GM12892 (cell line): ENCODE results near the gene TMEM94.

Experiments used
- DNase-seq: peaks from one replicate; pipeline ENCODE4 v3.0.0; 2011; ENCODE audit not compliant: insufficient read length
- FAIRE-seq: peaks from 2 replicates; lab custom pipeline; 2011; peaks lifted over from hg19 to GRCh38; lab: Jason Lieb, UNC
- POLR2A ChIP-seq: IDR thresholded peaks from 2 replicates; pipeline ENCODE4 v1.6.1; 2011; ENCODE audit warnings: low read depth, low read length, control low read depth
- POLR2AphosphoS5 ChIP-seq: IDR thresholded peaks from 2 replicates; pipeline ENCODE4 v1.6.1; 2011; ENCODE audit warnings: low read depth, low read length, control low read depth
- TAF1 ChIP-seq: IDR thresholded peaks from 2 replicates; pipeline ENCODE4 v1.6.1; 2011; ENCODE audit warnings: low read depth, mild to moderate bottlenecking, control low read depth, low read length, borderline replicate concordance

The TMEM94 gene

DNA sequence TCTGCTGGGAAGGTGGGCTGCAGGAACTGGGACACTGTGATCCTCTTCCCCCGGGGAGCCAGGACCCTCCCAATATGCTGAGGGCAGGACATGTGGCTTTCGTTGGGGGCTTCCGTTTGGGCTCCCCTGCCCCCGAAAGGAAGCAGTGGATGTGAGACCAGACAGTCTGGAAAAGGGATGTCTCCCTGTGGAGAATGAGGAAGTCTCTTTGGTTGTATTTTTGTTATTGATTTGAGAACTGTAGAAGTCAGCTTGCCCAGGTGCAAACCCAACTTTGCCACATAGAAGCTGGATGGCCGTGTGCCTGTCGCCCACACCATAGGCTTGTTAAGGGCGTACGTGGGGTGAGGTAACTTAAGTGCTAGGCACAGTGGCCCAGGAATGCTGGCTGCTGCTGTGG is 87.8 kb downstream of the TMEM94 start:
- no peak for FAIRE-seq
- DNase-seq = no peak
- TF ChIP-seq POLR2AphosphoS5 (no peak), POLR2A (no peak), TAF1 (no peak)

DNA sequence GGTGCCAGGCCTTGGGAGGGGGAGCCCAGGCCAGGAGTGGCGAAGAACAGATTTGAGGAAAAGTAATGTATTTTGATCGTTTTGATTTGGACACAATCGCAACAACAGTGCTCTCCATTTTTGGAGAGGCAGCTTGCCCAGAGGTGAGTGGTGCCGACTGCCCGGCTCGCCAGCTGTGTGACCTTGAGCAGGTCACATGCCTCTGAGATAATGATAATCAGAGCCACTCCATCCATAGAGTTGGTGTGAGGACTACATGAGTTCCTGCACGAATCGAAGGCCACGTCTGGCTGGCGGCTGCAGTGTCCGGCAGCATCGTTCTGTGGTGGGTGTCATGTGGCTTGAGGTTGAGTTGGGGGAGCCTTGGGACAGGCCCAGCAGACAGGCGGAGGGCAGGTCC is 89.7 kb downstream of the TMEM94 start:
- FAIRE-seq = no peak
- TF ChIP-seq POLR2AphosphoS5 = no peak
- TF ChIP-seq TAF1 = no peak
- TF ChIP-seq POLR2A = no peak

DNA sequence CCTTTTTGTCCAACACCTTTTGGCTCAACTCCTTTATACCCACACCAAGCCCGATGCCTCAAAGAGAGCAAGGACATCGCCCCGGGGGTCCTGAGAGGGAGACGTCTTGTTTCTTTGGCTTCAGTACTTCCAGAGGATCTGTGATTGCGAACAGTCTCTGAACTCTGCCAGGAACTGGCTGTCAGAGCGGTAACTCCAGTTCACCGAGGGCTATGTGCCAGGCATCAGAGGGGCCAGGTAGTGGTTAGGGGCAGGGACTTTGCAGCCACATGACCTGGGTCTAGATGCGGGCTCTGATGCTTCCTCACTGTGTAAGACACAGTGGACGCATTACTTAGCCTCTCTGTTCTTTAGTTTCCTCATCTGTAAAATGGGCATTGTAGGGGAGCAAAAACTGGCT is 90.7 kb downstream of the TMEM94 start:
- FAIRE-seq (no peak), DNase-seq (no peak)
- TF ChIP-seq TAF1 (no peak), POLR2A (no peak), POLR2AphosphoS5 (no peak)

More for the DNA sequence above, 89.7 kb downstream of the TMEM94 start:
- no peak for DNase-seq

DNA sequence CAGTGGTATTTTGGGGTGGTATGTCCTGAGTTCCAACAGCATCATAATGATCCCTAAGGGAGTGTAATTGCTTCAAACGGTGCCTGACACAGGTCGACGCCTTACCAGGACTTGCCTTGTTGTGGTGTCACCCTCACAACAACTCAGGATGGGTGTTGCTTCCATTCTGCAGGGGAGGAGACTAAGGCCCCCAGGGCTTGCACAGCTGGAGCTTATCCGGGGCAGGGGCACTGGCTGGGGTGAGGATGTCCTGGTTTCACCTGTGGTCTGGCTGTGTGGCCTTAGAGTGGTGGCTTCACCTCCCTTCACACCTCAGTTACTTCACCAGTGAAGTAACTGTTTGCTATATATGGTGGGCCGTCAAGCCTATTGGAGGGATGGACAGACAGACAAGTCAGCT is 92.4 kb downstream of the TMEM94 start:
- no peak for DNase-seq
- FAIRE-seq = no peak
- TF ChIP-seq TAF1 = no peak
- no peak for TF ChIP-seq POLR2A
- TF ChIP-seq POLR2AphosphoS5 = no peak
